ENCODE measurements around the gene TXNL4B. TPM values are rescaled to one million over a fixed set of nuclear protein-coding genes. Genes with fewer than 3 reads are reported as not detected.

Gene TXNL4B
- total and polyA plus RNA-seq, 9 of the 15 experiments (the other 6 are each of a cell fraction or from before 2014, with no cell fraction given), result 11.9 to 38.0 (median 22.3) TPM

DNA sequence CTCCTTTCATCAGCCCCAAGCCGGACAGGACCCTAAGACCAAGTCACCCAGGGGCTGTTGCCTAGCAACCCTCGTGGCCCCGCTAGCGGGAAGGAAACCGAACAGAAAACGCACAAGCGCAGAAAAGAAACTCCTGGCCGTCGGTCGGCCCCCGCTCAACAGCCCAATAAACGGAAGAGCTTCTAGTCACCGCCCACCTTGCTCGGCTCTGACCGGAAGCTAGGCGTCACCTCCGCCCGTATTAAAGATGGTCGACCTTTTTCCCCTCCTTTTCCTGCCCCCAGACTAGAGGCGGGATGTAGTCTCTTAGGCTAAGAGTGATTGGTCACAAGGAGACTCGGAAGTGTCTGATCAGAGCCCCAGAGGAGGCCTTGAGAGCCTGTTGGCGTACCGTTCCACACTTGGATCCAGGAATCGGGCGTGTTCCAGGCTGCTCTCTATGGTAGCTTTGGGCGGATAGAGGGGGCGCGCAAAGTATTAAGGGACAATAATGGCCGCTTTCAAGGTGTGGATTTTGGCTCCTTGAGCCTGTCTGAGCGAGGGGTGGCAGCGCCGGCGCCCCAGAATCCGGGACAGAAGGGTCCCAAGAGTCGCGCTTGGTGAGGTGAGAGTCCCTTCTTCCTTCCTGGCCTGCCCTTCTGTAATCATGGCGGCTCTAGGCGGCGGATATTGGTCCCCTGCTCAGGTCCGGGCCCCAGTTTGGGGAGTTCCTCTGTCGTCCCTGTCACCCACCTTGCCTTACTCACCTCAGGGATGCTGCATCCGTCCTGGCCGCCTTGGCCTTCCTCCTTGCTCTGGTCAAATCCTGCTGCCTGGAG is at the start of gene TXNL4B, which contains the start of gene DHX38 (continued):
- TF ChIP-seq MAFG (tag; conservative IDR thresholded peaks at IDR 0.05), result no peak
- TF ChIP-seq RFX5 (IDR thresholded peaks at IDR 0.05; ENCODE audit: low read depth, low read length), result no peak
- TF ChIP-seq, protein P1, sequence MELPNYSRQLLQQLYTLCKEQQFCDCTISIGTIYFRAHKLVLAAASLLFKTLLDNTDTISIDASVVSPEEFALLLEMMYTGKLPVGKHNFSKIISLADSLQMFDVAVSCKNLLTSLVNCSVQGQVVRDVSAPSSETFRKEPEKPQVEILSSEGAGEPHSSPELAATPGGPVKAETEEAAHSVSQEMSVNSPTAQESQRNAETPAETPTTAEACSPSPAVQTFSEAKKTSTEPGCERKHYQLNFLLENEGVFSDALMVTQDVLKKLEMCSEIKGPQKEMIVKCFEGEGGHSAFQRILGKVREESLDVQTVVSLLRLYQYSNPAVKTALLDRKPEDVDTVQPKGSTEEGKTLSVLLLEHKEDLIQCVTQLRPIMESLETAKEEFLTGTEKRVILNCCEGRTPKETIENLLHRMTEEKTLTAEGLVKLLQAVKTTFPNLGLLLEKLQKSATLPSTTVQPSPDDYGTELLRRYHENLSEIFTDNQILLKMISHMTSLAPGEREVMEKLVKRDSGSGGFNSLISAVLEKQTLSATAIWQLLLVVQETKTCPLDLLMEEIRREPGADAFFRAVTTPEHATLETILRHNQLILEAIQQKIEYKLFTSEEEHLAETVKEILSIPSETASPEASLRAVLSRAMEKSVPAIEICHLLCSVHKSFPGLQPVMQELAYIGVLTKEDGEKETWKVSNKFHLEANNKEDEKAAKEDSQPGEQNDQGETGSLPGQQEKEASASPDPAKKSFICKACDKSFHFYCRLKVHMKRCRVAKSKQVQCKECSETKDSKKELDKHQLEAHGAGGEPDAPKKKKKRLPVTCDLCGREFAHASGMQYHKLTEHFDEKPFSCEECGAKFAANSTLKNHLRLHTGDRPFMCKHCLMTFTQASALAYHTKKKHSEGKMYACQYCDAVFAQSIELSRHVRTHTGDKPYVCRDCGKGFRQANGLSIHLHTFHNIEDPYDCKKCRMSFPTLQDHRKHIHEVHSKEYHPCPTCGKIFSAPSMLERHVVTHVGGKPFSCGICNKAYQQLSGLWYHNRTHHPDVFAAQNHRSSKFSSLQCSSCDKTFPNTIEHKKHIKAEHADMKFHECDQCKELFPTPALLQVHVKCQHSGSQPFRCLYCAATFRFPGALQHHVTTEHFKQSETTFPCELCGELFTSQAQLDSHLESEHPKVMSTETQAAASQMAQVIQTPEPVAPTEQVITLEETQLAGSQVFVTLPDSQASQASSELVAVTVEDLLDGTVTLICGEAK (IDR thresholded peaks at IDR 0.05), result peak; percentile 98
- TF ChIP-seq, protein P1 (CRISPR knock-in tag; IDR thresholded peaks at IDR 0.05), result no peak
- TF ChIP-seq, protein P2, sequence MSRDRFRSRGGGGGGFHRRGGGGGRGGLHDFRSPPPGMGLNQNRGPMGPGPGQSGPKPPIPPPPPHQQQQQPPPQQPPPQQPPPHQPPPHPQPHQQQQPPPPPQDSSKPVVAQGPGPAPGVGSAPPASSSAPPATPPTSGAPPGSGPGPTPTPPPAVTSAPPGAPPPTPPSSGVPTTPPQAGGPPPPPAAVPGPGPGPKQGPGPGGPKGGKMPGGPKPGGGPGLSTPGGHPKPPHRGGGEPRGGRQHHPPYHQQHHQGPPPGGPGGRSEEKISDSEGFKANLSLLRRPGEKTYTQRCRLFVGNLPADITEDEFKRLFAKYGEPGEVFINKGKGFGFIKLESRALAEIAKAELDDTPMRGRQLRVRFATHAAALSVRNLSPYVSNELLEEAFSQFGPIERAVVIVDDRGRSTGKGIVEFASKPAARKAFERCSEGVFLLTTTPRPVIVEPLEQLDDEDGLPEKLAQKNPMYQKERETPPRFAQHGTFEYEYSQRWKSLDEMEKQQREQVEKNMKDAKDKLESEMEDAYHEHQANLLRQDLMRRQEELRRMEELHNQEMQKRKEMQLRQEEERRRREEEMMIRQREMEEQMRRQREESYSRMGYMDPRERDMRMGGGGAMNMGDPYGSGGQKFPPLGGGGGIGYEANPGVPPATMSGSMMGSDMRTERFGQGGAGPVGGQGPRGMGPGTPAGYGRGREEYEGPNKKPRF (IDR thresholded peaks at IDR 0.05; ENCODE audit: low read depth, low read length), result no peak
- TF ChIP-seq POLR2A (conservative IDR thresholded peaks at IDR 0.05), result peak; percentile 86
- TF ChIP-seq RBM39 (optimal IDR thresholded peaks at IDR 0.05; ENCODE audit: low read depth, low read length), result no peak
- no peak for TF ChIP-seq HDAC3 (IDR thresholded peaks at IDR 0.05; ENCODE audit: borderline replicate concordance, partially characterized antibody)
- TF ChIP-seq NR2C1 (IDR thresholded peaks at IDR 0.05), result peak; percentile 89
- peak; percentile 90 for TF ChIP-seq NR2C1 (tag; IDR thresholded peaks at IDR 0.05)
- TF ChIP-seq ZNF445 (CRISPR knock-in tag; IDR thresholded peaks at IDR 0.05; ENCODE audit: low read depth), result no peak
- no peak for TF ChIP-seq TARDBP (IDR thresholded peaks at IDR 0.05)
- TF ChIP-seq ZNF707 (CRISPR knock-in tag; conservative IDR thresholded peaks at IDR 0.05), result no peak
- no peak for TF ChIP-seq NONO (IDR thresholded peaks at IDR 0.05; ENCODE audit: low read depth in 2 of 2, low read length in 1 of 2)
- TF ChIP-seq EGR1 (conservative IDR thresholded peaks at IDR 0.05), result peak; percentile 68
- TF ChIP-seq ZNF444 (CRISPR knock-in tag; IDR thresholded peaks at IDR 0.05), result no peak
- TF ChIP-seq ATF1 (CRISPR knock-in tag; IDR thresholded peaks at IDR 0.05), result no peak
- peak; percentile 94 for TF ChIP-seq ATF1 (tag; IDR thresholded peaks at IDR 0.05)
